HL-60 (cell line): Measurements from ENCODE around the gene SH3BP5L.
A peak's percentile ranks its signal among the peaks of the same experiment; 100 is the strongest.

Source experiments
- DNase-seq, 2 experiments: peaks; one replicate each; pipeline ENCODE4 v3.0.0-alpha.2; 2010 to 2020; ENCODE audit warnings: low read depth in 1 of 2, low spot score in 1 of 2
- H3K27ac ChIP-seq: fragments of 250-450 bp; sonication (Bioruptor Pico); replicated peaks from 2 replicates; pipeline ENCODE4 v1.5.1; 2020; ENCODE audit warnings: mild to moderate bottlenecking, moderate library complexity
- H3K27me3 ChIP-seq: fragments of 250-450 bp; sonication (Bioruptor Pico); 2 replicates; pipeline ENCODE4 v1.5.1; 2021; ENCODE audit warnings: mild to moderate bottlenecking, moderate library complexity; ENCODE audit not compliant: insufficient read depth, poor library complexity, severe bottlenecking
- H3K4me3 ChIP-seq: replicated peaks from 2 replicates; pipeline ENCODE4 v1.5.1; 2011; ENCODE audit warnings: mild to moderate bottlenecking, control low read depth, low read length; ENCODE audit not compliant: insufficient read depth
- GABPA ChIP-seq: IDR thresholded peaks from 2 replicates; pipeline ENCODE4 v1.6.1; 2012; ENCODE audit warnings: low read depth
- POLR2AphosphoS5 ChIP-seq: IDR thresholded peaks from 2 replicates; pipeline ENCODE4 v1.6.1; 2012; ENCODE audit warnings: low read depth
- SPI1 ChIP-seq: IDR thresholded peaks from 2 replicates; pipeline ENCODE4 v1.6.1; 2012; ENCODE audit warnings: low read depth, mild to moderate bottlenecking, borderline replicate concordance
- TF ChIP-seq, protein P1 (sequence below): IDR thresholded peaks from one replicate; pipeline ENCODE4 v1.5.1; 2011; ENCODE audit warnings: low read length, control low read depth, inconsistent platforms; ENCODE audit not compliant: insufficient read depth
- TF ChIP-seq, protein P2 (sequence below): IDR thresholded peaks from 2 replicates; pipeline ENCODE4 v1.6.1; 2012; ENCODE audit warnings: low read depth; ENCODE audit not compliant: insufficient replicate concordance

SH3BP5L gene

DNA sequence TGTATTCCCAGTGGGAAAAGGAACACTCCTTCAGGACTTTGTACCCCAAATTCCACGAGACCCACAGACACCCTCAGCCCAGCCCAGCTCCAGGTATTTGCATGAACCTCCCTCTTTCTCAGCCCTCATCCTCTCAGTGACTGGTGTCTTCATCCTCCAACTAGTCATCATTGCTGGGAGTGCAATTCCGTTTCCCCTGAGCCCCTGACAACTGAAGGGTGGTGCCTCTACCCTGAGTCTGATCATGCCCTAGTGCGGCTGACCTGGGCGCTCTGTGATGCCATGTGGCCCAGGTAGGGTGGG is 36.9 kb upstream of the SH3BP5L start:
- no peak for TF ChIP-seq GABPA
- no peak for TF ChIP-seq POLR2AphosphoS5
- Histone ChIP-seq H3K27me3 (no peaks in the 10 kb centered on the region), H3K4me3 (peak overlapping the region; percentile 67), H3K27ac (no peak overlapping the region; the same call in 1 of the 2 replicates)
- no peak for DNase-seq

DNA sequence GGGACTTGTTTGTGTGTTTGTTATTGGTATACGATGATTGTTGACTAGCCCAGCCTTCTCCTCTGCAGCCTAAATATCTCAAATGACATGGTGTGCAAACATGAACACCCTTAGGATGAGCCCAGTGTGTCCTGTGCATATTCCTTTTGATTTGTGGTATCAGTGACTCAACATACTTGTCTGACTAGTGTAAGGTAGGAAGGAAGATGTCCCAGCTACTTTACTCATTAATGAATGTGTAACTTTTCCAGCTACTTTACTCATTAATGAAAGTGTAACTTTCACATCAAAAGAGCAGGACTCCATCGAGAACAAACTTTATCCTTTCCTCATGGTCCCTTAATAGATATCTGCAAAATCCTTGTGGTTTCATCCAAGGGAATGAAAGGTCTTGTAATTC is 35.9 kb upstream of the SH3BP5L start:
- no peak for DNase-seq
- no peaks in the 10 kb centered on the region for H3K27me3 ChIP-seq
- TF ChIP-seq, protein P1, sequence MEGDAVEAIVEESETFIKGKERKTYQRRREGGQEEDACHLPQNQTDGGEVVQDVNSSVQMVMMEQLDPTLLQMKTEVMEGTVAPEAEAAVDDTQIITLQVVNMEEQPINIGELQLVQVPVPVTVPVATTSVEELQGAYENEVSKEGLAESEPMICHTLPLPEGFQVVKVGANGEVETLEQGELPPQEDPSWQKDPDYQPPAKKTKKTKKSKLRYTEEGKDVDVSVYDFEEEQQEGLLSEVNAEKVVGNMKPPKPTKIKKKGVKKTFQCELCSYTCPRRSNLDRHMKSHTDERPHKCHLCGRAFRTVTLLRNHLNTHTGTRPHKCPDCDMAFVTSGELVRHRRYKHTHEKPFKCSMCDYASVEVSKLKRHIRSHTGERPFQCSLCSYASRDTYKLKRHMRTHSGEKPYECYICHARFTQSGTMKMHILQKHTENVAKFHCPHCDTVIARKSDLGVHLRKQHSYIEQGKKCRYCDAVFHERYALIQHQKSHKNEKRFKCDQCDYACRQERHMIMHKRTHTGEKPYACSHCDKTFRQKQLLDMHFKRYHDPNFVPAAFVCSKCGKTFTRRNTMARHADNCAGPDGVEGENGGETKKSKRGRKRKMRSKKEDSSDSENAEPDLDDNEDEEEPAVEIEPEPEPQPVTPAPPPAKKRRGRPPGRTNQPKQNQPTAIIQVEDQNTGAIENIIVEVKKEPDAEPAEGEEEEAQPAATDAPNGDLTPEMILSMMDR: no peak
- no peak for TF ChIP-seq POLR2AphosphoS5
- TF ChIP-seq GABPA: no peak
- no peak overlapping the region for H3K27ac ChIP-seq
- H3K4me3 ChIP-seq: no peak overlapping the region

DNA sequence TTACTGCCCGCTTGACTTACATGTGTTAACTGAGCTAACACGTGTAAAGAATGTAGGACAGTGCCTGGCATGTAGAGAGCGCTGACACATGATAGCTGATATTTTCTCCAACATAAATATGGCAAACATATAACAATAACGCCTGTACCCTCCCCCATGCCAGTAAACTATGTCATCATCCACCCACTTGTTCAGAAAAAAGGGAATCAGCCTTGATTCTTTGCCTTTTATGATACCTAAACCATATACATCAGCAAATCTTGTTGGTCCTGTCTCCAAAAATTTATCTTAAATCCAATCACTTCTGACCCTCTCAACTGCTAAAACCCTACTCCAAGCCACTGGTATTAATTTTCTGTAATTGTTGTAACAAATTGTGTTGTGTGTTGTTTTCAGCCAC is 34.3 kb upstream of the SH3BP5L start:
- DNase-seq: no peak
- Histone ChIP-seq H3K4me3 (no peak overlapping the region), H3K27ac (peak overlapping the region; percentile 90), H3K27me3 (no peaks in the 10 kb centered on the region)
- TF ChIP-seq POLR2AphosphoS5 (no peak), SPI1 (no peak), GABPA (no peak)
- TF ChIP-seq, protein P2, sequence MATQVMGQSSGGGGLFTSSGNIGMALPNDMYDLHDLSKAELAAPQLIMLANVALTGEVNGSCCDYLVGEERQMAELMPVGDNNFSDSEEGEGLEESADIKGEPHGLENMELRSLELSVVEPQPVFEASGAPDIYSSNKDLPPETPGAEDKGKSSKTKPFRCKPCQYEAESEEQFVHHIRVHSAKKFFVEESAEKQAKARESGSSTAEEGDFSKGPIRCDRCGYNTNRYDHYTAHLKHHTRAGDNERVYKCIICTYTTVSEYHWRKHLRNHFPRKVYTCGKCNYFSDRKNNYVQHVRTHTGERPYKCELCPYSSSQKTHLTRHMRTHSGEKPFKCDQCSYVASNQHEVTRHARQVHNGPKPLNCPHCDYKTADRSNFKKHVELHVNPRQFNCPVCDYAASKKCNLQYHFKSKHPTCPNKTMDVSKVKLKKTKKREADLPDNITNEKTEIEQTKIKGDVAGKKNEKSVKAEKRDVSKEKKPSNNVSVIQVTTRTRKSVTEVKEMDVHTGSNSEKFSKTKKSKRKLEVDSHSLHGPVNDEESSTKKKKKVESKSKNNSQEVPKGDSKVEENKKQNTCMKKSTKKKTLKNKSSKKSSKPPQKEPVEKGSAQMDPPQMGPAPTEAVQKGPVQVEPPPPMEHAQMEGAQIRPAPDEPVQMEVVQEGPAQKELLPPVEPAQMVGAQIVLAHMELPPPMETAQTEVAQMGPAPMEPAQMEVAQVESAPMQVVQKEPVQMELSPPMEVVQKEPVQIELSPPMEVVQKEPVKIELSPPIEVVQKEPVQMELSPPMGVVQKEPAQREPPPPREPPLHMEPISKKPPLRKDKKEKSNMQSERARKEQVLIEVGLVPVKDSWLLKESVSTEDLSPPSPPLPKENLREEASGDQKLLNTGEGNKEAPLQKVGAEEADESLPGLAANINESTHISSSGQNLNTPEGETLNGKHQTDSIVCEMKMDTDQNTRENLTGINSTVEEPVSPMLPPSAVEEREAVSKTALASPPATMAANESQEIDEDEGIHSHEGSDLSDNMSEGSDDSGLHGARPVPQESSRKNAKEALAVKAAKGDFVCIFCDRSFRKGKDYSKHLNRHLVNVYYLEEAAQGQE: no peak
- TF ChIP-seq, protein P1: no peak

DNA sequence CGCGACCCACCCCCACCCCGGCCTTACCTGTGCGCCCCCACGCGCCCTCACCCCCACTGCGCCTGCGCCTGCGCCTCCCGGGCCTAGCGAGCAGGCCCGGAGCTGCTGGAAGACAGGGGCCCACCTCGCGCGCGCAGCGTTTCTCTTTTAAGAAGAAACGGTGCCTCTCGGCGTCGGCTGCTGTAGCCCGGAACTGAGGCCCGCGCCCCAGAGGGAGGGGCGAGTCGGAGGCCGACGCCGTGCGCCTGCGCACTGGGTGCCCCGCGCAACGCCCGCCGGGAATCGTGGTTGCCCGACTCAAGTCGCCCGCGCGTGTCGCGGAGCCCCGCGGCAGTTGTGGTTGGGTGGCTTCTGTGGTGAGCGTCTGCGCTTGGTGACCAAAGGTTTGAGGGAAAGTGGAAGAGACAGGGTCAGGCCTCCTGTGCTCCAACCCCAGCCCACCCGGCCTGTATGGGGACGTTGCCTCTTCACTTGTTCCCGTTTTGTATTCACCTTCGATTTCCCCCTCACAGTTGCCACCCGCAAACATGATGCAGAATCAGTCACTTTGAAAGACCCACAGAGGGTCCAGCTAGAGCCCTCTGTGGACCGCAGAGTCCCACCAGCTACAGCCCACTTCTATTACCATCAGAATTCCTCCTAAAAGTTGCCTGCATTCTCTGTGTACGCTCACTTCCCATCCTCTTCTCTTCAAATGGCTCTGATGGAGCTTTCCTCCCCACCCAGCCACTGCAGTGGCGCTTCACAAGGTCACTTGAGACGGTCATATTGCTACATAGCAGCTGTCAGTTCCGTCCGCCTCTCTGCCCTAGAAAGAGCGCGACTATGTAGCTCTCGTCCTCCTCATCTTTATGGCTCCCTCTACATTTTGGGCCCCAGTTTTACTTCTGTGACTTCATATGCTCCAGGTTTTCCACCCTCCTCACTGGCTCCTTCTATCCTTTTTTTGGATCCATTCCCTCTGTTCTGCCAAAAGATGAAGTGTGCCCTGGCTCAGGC is 33.5 kb upstream of the SH3BP5L start, which contains the start of gene ZNF692:
Gene ZNF692 (minus strand): TSS at position 195 of the 999 bp plus-strand sequence. CDS start 776 bp downstream, outside the sequence.
- Histone ChIP-seq H3K27me3 (no peaks in the 10 kb centered on the region), H3K4me3 (peak within 1 kb of the TSS; percentile 55), H3K27ac (peak within 1 kb of the TSS; percentile 90)
- peak; percentile 95 to 98 for DNase-seq
- peak; percentile 96 for TF ChIP-seq POLR2AphosphoS5
- TF ChIP-seq, protein P1: no peak
- TF ChIP-seq, protein P2: no peak
- peak; percentile 1; the same call in 1 of the 2 replicates for TF ChIP-seq SPI1
- TF ChIP-seq GABPA: no peak
